Measurements from ENCODE around the gene SELENOO.

SELENOO gene

DNA sequence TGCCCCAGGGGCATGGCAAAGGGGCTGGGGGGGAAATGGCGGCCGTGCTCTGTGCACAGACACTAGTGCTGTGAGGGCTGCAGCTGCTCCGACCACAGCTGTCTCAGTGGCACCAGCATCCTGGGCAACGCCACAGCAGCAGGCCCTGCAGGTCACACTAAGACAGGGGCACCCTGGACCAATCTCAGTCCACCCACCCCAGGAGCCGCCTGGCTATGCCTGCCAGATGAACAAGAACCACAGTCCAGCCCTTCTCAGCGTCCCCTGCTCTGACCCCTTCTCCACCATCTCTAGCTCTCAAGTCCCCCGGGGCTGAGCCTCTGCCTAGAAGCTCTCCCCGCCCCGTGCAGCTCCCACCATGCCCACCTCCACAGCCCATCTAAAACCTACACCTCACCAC, 27.6 kb downstream of the SELENOO start:
- Histone ChIP-seq H3K4me1 (ENCODE audit: control insufficient read depth, insufficient read depth, low read length) (no peaks in the 10 kb centered on the region), H3K36me3 (ENCODE audit: control insufficient read depth, insufficient read depth, low read length) (peaks cover 9% of the 10 kb centered on the region), H3K27ac (ENCODE audit: low read length) (no peak overlapping the region), H3K27me3 (ENCODE audit: control insufficient read depth, insufficient read depth, low read length) (no peaks in the 10 kb centered on the region), H3K4me3 (ENCODE audit: low read length) (no peak overlapping the region), H3K9me3 (ENCODE audit: control insufficient read depth, insufficient read depth, low read length) (no peaks in the 10 kb centered on the region)
- no peak for DNase-seq (ENCODE audit: low read depth, low spot score)
- WGBS (ENCODE audit: insufficient coverage, insufficient read length) = no CpG with 5 or more reads among the region's 9 CpGs

GRCh38 chr22:50229370-50229769, 28.6 kb downstream of the SELENOO start:
- H3K27ac ChIP-seq (ENCODE audit: low read length) = no peak overlapping the region
- H3K9me3 ChIP-seq (ENCODE audit: control insufficient read depth, insufficient read depth, low read length) = no peaks in the 10 kb centered on the region
- no peaks in the 10 kb centered on the region for H3K4me1 ChIP-seq (ENCODE audit: control insufficient read depth, insufficient read depth, low read length)
- WGBS (ENCODE audit: insufficient coverage, insufficient read length) = no CpG with 5 or more reads among the region's 16 CpGs
- DNase-seq (ENCODE audit: low read depth, low spot score) = no peak
- no peaks in the 10 kb centered on the region for H3K27me3 ChIP-seq (ENCODE audit: control insufficient read depth, insufficient read depth, low read length)
- H3K36me3 ChIP-seq (ENCODE audit: control insufficient read depth, insufficient read depth, low read length) = peaks cover 9% of the 10 kb centered on the region
- H3K4me3 ChIP-seq (ENCODE audit: low read length) = no peak overlapping the region; the same call in 1 of the 2 replicates

GRCh38 chr22:50232481-50233151, 31.8 kb downstream of the SELENOO start:
- Histone ChIP-seq H3K9me3 (ENCODE audit: control insufficient read depth, insufficient read depth, low read length) (no peaks in the 10 kb centered on the region), H3K27ac (ENCODE audit: low read length) (no peak overlapping the region), H3K36me3 (ENCODE audit: control insufficient read depth, insufficient read depth, low read length) (0 out of 2 replicates have a peak, but pooled peaks cover 2% of the 10 kb centered on the region), H3K4me3 (ENCODE audit: low read length) (no peak overlapping the region), H3K27me3 (ENCODE audit: control insufficient read depth, insufficient read depth, low read length) (no peaks in the 10 kb centered on the region), H3K4me1 (ENCODE audit: control insufficient read depth, insufficient read depth, low read length) (0 out of 2 replicates have a peak, but pooled peaks cover 2% of the 10 kb centered on the region)
- WGBS (ENCODE audit: insufficient coverage, insufficient read length) = no CpG with 5 or more reads among the region's 20 CpGs
- DNase-seq (ENCODE audit: low read depth, low spot score) = no peak

GRCh38 chr22:50233223-50233622, 32.4 kb downstream of the SELENOO start:
- no peak for DNase-seq (ENCODE audit: low read depth, low spot score)
- WGBS (ENCODE audit: insufficient coverage, insufficient read length) = no CpG with 5 or more reads among the region's 18 CpGs
- H3K36me3 ChIP-seq (ENCODE audit: control insufficient read depth, insufficient read depth, low read length) = 0 out of 2 replicates have a peak, but pooled peaks cover 2% of the 10 kb centered on the region

GRCh38 chr22:50236731-50237409, 36.1 kb downstream of the SELENOO start:
- H3K36me3 ChIP-seq (ENCODE audit: control insufficient read depth, insufficient read depth, low read length) = 0 out of 2 replicates have a peak, but pooled peaks cover 2% of the 10 kb centered on the region
- DNase-seq (ENCODE audit: low read depth, low spot score) = no peak
- no peaks in the 10 kb centered on the region for H3K9me3 ChIP-seq (ENCODE audit: control insufficient read depth, insufficient read depth, low read length)
- H3K4me1 ChIP-seq (ENCODE audit: control insufficient read depth, insufficient read depth, low read length) = 0 out of 2 replicates have a peak, but pooled peaks cover 2% of the 10 kb centered on the region
- no peak overlapping the region for H3K4me3 ChIP-seq (ENCODE audit: low read length)
- no peak overlapping the region for H3K27ac ChIP-seq (ENCODE audit: low read length)
- H3K27me3 ChIP-seq (ENCODE audit: control insufficient read depth, insufficient read depth, low read length) = no peaks in the 10 kb centered on the region
- no CpG with 5 or more reads among the region's 11 CpGs for WGBS (ENCODE audit: insufficient coverage, insufficient read length)

More at GRCh38 chr22:50233223-50233622, 32.4 kb downstream of the SELENOO start:
- Histone ChIP-seq H3K4me1 (ENCODE audit: control insufficient read depth, insufficient read depth, low read length) (0 out of 2 replicates have a peak, but pooled peaks cover 2% of the 10 kb centered on the region), H3K27ac (ENCODE audit: low read length) (no peak overlapping the region), H3K9me3 (ENCODE audit: control insufficient read depth, insufficient read depth, low read length) (no peaks in the 10 kb centered on the region), H3K27me3 (ENCODE audit: control insufficient read depth, insufficient read depth, low read length) (no peaks in the 10 kb centered on the region), H3K4me3 (ENCODE audit: low read length) (no peak overlapping the region)

DNA sequence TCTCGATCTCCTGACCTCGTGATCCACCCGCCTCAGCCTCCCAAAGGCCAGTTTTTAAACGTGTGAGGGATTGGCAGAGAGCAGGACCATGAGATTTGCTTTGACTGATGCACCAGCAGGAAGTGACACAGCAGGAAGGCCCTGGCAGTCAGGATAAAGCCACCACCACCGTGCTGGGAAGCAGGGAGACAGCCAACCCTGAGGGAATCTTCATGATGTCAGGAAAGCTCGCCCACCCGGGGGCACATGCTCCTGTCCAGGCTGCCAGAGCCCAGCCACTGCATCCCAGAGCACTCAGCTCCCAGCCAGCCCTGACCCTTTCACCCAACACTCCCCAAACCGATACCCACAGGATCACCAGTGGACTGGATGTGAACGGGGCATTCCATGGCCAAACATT, 37.9 kb downstream of the SELENOO start:
- peaks cover 2% of the 10 kb centered on the region; the same call in 1 of the 2 replicates for H3K4me1 ChIP-seq (ENCODE audit: control insufficient read depth, insufficient read depth, low read length)
- DNase-seq (ENCODE audit: low read depth, low spot score) = no peak
- no peaks in the 10 kb centered on the region for H3K9me3 ChIP-seq (ENCODE audit: control insufficient read depth, insufficient read depth, low read length)
- H3K27ac ChIP-seq (ENCODE audit: low read length) = no peak overlapping the region
- no CpG with 5 or more reads among the region's 9 CpGs for WGBS (ENCODE audit: insufficient coverage, insufficient read length)
- H3K4me3 ChIP-seq (ENCODE audit: low read length) = no peak overlapping the region
- H3K36me3 ChIP-seq (ENCODE audit: control insufficient read depth, insufficient read depth, low read length) = no peaks in the 10 kb centered on the region
- H3K27me3 ChIP-seq (ENCODE audit: control insufficient read depth, insufficient read depth, low read length) = no peaks in the 10 kb centered on the region

DNA sequence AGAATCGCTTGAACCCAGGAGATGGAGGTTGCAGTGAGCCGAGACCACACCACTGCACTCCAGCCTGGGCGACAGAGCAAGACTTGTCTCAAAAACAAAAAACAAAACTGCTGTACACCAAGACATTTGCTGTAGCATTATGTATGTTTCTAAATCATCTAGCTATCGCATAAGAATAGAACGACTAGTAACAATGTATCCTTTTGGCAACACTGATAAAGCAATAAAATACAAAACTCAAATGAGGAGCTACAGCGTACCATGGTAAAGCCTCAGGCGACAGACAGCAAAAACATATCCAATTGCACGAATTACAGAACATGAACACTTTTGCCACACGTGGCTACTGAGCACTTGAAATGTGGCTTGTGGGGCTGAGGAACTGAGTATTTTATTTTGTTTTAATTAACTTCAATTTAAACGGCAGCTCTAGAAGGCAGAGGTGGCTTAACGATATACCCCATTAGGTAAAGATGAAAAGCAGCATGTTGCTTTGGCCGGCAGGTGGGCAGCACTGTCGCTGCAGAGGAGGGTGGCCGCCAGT, 41.7 kb downstream of the SELENOO start:
- no peaks in the 10 kb centered on the region for H3K9me3 ChIP-seq (ENCODE audit: control insufficient read depth, insufficient read depth, low read length)
- peaks cover 3% of the 10 kb centered on the region; the same call in 1 of the 2 replicates for H3K36me3 ChIP-seq (ENCODE audit: control insufficient read depth, insufficient read depth, low read length)
- no peak overlapping the region for H3K27ac ChIP-seq (ENCODE audit: low read length)
- H3K27me3 ChIP-seq (ENCODE audit: control insufficient read depth, insufficient read depth, low read length) = no peaks in the 10 kb centered on the region
- H3K4me1 ChIP-seq (ENCODE audit: control insufficient read depth, insufficient read depth, low read length) = peaks cover under 1% of the 10 kb centered on the region; the same call in 1 of the 2 replicates
- H3K4me3 ChIP-seq (ENCODE audit: low read length) = no peak overlapping the region
- no peak for DNase-seq (ENCODE audit: low read depth, low spot score)
- WGBS (ENCODE audit: insufficient coverage, insufficient read length) = no CpG with 5 or more reads among the region's 14 CpGs

DNA sequence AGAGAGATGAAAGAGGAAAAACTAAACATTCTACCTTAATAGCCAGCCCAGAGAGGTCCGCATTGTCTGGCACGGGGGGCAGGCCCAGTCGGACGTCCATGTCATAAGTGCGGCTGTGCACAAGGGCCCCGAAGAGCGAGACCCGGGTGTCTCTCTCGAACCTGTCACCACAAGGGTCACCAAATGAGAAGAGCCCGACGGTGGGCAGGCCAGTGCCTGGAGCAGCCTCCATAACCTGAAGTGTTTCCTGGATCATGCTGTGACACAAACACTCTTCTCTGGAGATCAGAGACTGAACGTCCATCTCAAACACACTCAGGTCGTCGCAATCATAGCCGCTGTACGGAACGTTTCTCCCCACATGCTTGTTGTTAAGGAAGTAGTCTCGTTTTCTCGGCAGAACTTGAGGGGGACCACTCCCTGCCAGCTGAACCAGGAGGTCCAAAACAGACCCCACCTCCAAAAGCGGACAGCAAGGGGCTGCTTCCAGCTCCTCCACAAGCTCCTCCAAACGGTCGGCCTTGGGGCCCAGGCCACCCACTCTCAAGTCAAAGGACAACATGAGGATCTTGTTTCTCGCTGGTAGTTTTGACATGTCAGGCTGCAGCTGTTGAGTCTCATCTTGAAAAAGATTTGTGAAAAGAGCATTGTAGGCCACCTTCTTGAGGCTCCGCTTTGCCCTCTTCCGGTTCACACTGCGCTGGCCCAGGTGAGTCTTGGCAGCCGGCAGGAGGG, 43.0 kb downstream of the SELENOO start:
- peaks cover 1% of the 10 kb centered on the region; the same call in 1 of the 2 replicates for H3K4me1 ChIP-seq (ENCODE audit: control insufficient read depth, insufficient read depth, low read length)
- WGBS (ENCODE audit: insufficient coverage, insufficient read length) = no CpG with 5 or more reads among the region's 27 CpGs
- H3K9me3 ChIP-seq (ENCODE audit: control insufficient read depth, insufficient read depth, low read length) = no peaks in the 10 kb centered on the region
- no peak for DNase-seq (ENCODE audit: low read depth, low spot score)
- H3K27ac ChIP-seq (ENCODE audit: low read length) = no peak overlapping the region
- H3K36me3 ChIP-seq (ENCODE audit: control insufficient read depth, insufficient read depth, low read length) = peaks cover 3% of the 10 kb centered on the region; the same call in 1 of the 2 replicates
- H3K27me3 ChIP-seq (ENCODE audit: control insufficient read depth, insufficient read depth, low read length) = no peaks in the 10 kb centered on the region
- H3K4me3 ChIP-seq (ENCODE audit: low read length) = peak overlapping the region; percentile 92; the same call in 1 of the 2 replicates

- no peaks in the 10 kb centered on the region for H3K27me3 ChIP-seq (ENCODE audit: control insufficient read depth, insufficient read depth, low read length)
- WGBS (ENCODE audit: insufficient coverage, insufficient read length) = no CpG with 5 or more reads among the region's 76 CpGs
- H3K27ac ChIP-seq (ENCODE audit: low read length) = no peak within 1 kb of the TSS
- peaks cover 1% of the 10 kb centered on the region; the same call in 1 of the 2 replicates for H3K4me1 ChIP-seq (ENCODE audit: control insufficient read depth, insufficient read depth, low read length)
- DNase-seq (ENCODE audit: low read depth, low spot score) = no peak
- H3K4me3 ChIP-seq (ENCODE audit: low read length) = peak within 1 kb of the TSS; percentile 92
- no peaks in the 10 kb centered on the region for H3K9me3 ChIP-seq (ENCODE audit: control insufficient read depth, insufficient read depth, low read length)
- peaks cover 3% of the 10 kb centered on the region; the same call in 1 of the 2 replicates for H3K36me3 ChIP-seq (ENCODE audit: control insufficient read depth, insufficient read depth, low read length)
These were observed 43.8 kb downstream of the SELENOO start, which contains the start of gene TUBGCP6 for GRCh38 chr22:50244420-50245213. Gene TUBGCP6 (minus strand): TSS chr22:50245023. CDS start chr22:50244459, 564 bp downstream.
